Colonic mucosa (tissue), 4 donors: ENCODE measurements around the gene ABHD14A. TPM values are rescaled to one million over a fixed set of nuclear protein-coding genes. Genes with fewer than 3 reads are reported as not detected.

Source experiments
- DNase-seq: peaks from one replicate; pipeline ENCODE4 v3.0.0-alpha.2; 2020
- H3K27ac ChIP-seq: fragments of 200-600 bp; one replicate; pipeline ENCODE4 v1.8.0; 2021
- H3K27me3 ChIP-seq: fragments of 200-600 bp; one replicate; pipeline ENCODE4 v1.8.0; 2021
- H3K36me3 ChIP-seq: fragments of 200-600 bp; one replicate; pipeline ENCODE4 v1.8.0; 2021
- H3K4me1 ChIP-seq: fragments of 200-600 bp; one replicate; pipeline ENCODE4 v1.8.0; 2021; ENCODE audit warnings: mild to moderate bottlenecking
- H3K4me3 ChIP-seq: fragments of 200-600 bp; one replicate; pipeline ENCODE4 v1.8.0; 2021
- H3K9ac ChIP-seq, 2 donors: one replicate each; pipeline ENCODE4 v1.7.0; 2013; ENCODE audit warnings: control low read depth in 2 of 2, low read depth in 2 of 2, low read length in 2 of 2
- H3K9me3 ChIP-seq: fragments of 200-600 bp; one replicate; pipeline ENCODE4 v1.8.0; 2021
- intact Hi-C: fragments of 100-400 bp; cut with DNase I; formaldehyde crosslinking; loops from one replicate; pipeline ENCODE4 v1.14.1; 2022
- total RNA-seq, 2 donors: library from RNA; stranded (reverse); fragmentation: NEBNext Ultra II Directional in 1 of 2; extraction: Animal tissue kit (Norgen Biotek cat#: 25700) in 1 of 2; gene quantifications; one replicate each; pipeline ENCODE4 v1.2.1, GENCODE V29; 2021
- TF ChIP-seq, protein P1 (sequence below): fragments of 200-600 bp; IDR thresholded peaks from one replicate; pipeline ENCODE4 v1.8.0; 2022; ENCODE audit warnings: antibody characterized with exemption, mild to moderate bottlenecking
- donor health status: healthy.
- donor health status: DM: no; HTN: no; CAD: no.
- donor health status: DM: no; HTN: no; CAD: no.

ABHD14A gene
- total RNA-seq, 2 donors from 2014 or later, result 7.4 to 9.6 TPM

DNA sequence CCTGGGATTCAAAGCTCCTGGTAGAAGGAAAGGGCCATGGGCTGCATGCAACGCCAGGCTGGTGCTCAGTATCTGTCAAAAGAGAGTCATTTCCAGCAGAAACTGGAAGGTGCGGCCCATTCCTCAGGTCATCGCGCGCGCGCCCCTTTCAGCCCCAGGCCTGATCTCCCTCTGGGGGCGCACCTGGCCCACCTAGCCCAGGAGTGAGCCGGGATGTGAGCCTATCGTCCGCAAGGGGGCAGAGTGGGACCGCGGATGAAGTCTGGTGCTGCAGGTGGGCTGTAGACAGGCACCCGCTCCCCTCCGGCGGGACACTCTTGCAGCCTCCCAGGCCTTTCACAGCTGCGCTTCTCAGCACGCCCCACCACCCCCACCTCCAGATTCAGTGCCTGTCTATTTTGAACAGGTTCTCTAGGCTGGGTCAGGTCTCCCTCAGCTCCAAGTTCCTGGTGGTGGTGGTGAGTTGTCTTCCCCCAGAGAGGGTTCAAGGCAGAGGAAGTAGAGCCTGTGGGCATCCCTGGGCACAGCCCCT lies 26.6 kb downstream of the ABHD14A start:
- H3K9ac ChIP-seq, result peak overlapping the region in 1 of 2 donors; percentile 3
- H3K4me3 ChIP-seq, result no peak overlapping the region
- no peaks in the 10 kb centered on the region for H3K4me1 ChIP-seq
- H3K36me3 ChIP-seq, result no peaks in the 10 kb centered on the region
- TF ChIP-seq, protein P1, sequence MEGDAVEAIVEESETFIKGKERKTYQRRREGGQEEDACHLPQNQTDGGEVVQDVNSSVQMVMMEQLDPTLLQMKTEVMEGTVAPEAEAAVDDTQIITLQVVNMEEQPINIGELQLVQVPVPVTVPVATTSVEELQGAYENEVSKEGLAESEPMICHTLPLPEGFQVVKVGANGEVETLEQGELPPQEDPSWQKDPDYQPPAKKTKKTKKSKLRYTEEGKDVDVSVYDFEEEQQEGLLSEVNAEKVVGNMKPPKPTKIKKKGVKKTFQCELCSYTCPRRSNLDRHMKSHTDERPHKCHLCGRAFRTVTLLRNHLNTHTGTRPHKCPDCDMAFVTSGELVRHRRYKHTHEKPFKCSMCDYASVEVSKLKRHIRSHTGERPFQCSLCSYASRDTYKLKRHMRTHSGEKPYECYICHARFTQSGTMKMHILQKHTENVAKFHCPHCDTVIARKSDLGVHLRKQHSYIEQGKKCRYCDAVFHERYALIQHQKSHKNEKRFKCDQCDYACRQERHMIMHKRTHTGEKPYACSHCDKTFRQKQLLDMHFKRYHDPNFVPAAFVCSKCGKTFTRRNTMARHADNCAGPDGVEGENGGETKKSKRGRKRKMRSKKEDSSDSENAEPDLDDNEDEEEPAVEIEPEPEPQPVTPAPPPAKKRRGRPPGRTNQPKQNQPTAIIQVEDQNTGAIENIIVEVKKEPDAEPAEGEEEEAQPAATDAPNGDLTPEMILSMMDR, result peak; percentile 84
- no peak overlapping the region for H3K27ac ChIP-seq
- intact Hi-C loops, result loop anchor here (1.0 to 5.0 kb wide), 2 partner anchors 121 to 141 kb away; no protein-coding TSS in a partner anchor
- peak; percentile 79 for DNase-seq
- H3K9me3 ChIP-seq, result no peaks in the 10 kb centered on the region
- H3K27me3 ChIP-seq, result no peaks in the 10 kb centered on the region

DNA sequence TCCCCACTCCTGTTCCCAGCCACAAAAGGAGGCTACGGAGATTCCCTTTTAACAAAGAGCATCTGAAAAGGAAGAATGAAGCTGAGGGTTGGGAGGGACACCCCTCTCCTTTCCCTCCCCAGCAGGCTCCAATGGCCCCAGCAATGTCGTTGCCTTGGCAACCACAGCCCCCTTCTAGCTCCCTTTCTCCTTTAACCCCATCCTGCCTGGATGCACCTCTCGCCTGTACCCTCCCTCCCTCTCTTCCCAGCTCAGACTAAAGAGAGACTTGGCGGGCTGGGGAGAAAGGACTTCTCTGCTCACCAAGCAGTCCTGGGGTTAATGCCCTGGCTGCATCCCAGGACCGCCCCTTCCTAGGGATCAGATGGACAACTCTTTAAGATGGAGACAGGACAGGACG lies 27.9 kb downstream of the ABHD14A start:
- TF ChIP-seq, protein P1, result no peak
- intact Hi-C loops, result loop anchor here (5.0 kb wide), 1 partner anchor 140 kb away; no protein-coding TSS in a partner anchor
- Histone ChIP-seq H3K36me3 (no peaks in the 10 kb centered on the region), H3K4me1 (no peaks in the 10 kb centered on the region), H3K27me3 (no peaks in the 10 kb centered on the region), H3K9me3 (no peaks in the 10 kb centered on the region), H3K9ac (no peak overlapping the region), H3K27ac (no peak overlapping the region), H3K4me3 (no peak overlapping the region)
- DNase-seq, result no peak

DNA sequence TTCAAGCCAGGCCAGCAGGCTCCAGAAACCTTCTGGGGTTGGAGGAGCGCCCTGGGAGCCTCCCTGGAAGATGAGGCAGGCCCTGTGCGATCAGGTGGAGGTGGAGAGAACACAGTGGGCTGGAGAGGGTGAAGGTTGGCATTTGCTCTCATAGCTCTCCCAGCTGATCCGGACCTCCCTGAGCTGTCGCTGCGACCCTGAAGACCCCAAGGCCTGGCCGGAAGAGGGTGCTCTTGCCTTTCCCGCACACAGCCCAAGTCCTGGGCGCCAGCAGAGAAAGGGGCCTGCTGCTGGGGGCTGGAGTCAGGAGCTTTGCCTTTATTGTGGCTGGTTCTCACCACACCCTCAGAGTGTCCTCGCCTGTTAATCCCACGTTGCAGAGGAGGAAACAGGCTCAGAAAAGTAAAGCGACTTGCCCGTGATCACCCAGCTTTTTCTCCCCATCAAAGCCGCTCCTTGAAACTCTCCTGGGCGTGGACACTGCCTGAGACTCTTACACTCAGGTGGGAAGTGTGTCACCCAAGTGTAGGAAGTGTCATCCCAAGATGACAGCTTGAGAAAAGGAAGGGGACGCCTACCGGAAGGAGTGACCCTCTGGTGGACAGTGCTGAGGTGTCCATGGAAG lies 29.4 kb downstream of the ABHD14A start:
- no peak overlapping the region for H3K27ac ChIP-seq
- no peaks in the 10 kb centered on the region for H3K4me1 ChIP-seq
- H3K9ac ChIP-seq, result no peak overlapping the region
- no peaks in the 10 kb centered on the region for H3K36me3 ChIP-seq
- TF ChIP-seq, protein P1, result no peak
- H3K4me3 ChIP-seq, result no peak overlapping the region
- H3K27me3 ChIP-seq, result no peaks in the 10 kb centered on the region
- no peaks in the 10 kb centered on the region for H3K9me3 ChIP-seq
- no peak for DNase-seq
- intact Hi-C loops, result loop anchor here (5.0 kb wide), 1 partner anchor 138 kb away; no protein-coding TSS in a partner anchor

DNA sequence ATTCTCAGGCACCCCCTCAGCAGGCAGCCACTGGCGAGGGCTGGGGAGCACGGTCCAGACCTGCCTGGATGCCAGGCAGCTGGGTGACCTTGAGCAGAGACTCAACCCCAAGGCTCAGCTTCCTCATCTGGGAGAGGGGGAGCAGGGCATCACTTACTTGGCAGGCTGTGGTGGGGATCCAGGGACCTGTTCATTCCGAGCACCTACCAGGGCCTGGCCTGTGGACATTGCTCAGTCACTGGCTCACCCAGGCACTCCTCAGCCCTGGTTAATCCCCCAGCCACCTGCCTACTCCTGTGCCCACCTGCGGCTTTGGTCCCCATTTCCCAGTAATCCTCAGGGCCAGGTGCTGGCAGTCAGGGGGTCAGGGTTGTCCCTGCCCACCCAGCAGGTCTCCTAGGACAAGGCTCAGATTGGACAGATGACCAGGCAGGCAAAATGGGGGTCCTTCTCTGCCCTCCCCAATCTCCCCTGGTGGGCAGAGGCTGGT lies 30.1 kb downstream of the ABHD14A start:
- TF ChIP-seq, protein P1, result no peak
- no peak for DNase-seq
- no peak overlapping the region for H3K27ac ChIP-seq
- H3K36me3 ChIP-seq, result no peaks in the 10 kb centered on the region
- no peaks in the 10 kb centered on the region for H3K4me1 ChIP-seq
- no peaks in the 10 kb centered on the region for H3K27me3 ChIP-seq
- no peaks in the 10 kb centered on the region for H3K9me3 ChIP-seq
- no peak overlapping the region for H3K9ac ChIP-seq
- H3K4me3 ChIP-seq, result no peak overlapping the region
- intact Hi-C loops, result loop anchor here (5.0 kb wide), 1 partner anchor 137 kb away; no protein-coding TSS in a partner anchor

DNA sequence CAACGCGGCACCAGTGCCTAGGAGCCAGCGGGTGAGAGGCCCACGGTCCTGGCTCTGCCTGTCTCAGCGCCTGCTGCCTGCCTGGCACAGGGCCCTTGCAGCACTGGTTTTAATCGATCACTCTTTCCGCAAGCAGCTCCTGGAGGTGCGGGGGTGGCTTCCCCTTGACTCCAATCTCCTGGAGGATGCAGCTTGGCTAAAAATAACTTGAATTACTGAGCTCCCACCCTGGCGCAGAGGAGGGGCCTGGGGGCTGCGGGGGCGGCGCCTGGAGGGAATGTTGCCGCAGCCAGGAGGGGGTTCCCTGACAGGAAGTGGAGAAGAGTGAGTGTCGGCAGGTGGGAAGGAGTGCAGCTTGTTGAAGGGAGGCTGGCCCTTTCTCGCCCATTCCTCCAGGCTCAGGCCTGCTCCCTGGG lies 30.7 kb downstream of the ABHD14A start:
- Histone ChIP-seq H3K4me1 (no peaks in the 10 kb centered on the region), H3K27ac (no peak overlapping the region), H3K4me3 (no peak overlapping the region), H3K9ac (peak overlapping the region in 1 of 2 donors; percentile 12), H3K27me3 (no peaks in the 10 kb centered on the region), H3K36me3 (no peaks in the 10 kb centered on the region), H3K9me3 (no peaks in the 10 kb centered on the region)
- no peak for DNase-seq
- TF ChIP-seq, protein P1, result no peak
- intact Hi-C loops, result no loop called here
